Right cardiac atrium (tissue), 5 donors: ENCODE data around the gene LIN28A. TPM values are rescaled to one million over a fixed set of nuclear protein-coding genes. Genes with fewer than 3 reads are reported as not detected.

Experiments used
- ATAC-seq, 2 donors: fragments of 200-7000 bp; cut with Tn5 transposase; one replicate each; pipeline versions ENCODE4 v1.8.0 to v1.9.1; 2020; ENCODE audit warnings: moderate library complexity in 2 of 2, mild to moderate bottlenecking in 1 of 2
- DNase-seq, 3 donors: peaks; one replicate each; pipeline ENCODE4 v3.0.0-alpha.2; 2020
- H3K27ac ChIP-seq: one replicate; pipeline ENCODE4 v1.5.1; 2013; ENCODE audit warnings: mild to moderate bottlenecking, low read length, control low read depth, moderate library complexity
- H3K27me3 ChIP-seq: one replicate; pipeline ENCODE4 v1.6.1; 2013; ENCODE audit not compliant: control insufficient read depth, insufficient read depth
- H3K4me1 ChIP-seq: one replicate; pipeline ENCODE4 v1.6.1; 2013; ENCODE audit warnings: low read length; ENCODE audit not compliant: control insufficient read depth, insufficient read depth
- H3K4me3 ChIP-seq: one replicate; pipeline ENCODE4 v1.5.1; 2013; ENCODE audit warnings: low read length, control low read depth
- H3K9me3 ChIP-seq: one replicate; pipeline ENCODE4 v1.6.1; 2013; ENCODE audit warnings: low read length; ENCODE audit not compliant: control insufficient read depth
- WGBS: extraction: QIAGEN DNeasy Blood & Tissue Kit; methylation state at CpG from one replicate; pipeline ENCODE4 v1.1.7; 2013; 5-methylcytosine and 5-hydroxymethylcytosine counted together
- intact Hi-C, 4 donors: fragments of 100-400 bp; cut with DNase I; formaldehyde crosslinking; loops; one replicate each; pipeline versions ENCODE4 v1.11.0 to v1.14.0; 2022 to 2023
- polyA plus RNA-seq: library from polyadenylated mRNA; stranded (reverse); fragments of 200-250 nt; gene quantifications from one replicate; pipeline ENCODE4 v1.2.3, GENCODE V29; 2013
- total RNA-seq, 4 donors: library from RNA; stranded (reverse); fragmentation: NEBNext Ultra II Directional; extraction: Animal tissue kit (Norgen Biotek cat#: 25700); gene quantifications; one replicate each; pipeline ENCODE4 v1.2.1, GENCODE V29; 2021
- donor health status: healthy with polysubstance abuse.
- donor health status: DM: no; HTN: yes; CAD: no.
- donor health status: DM: no; HTN: no; CAD: no.
- donor health status: DM: no; HTN: yes; CAD: no; lungs with severe emphysema.
- donor health status: DM: yes; HTN: yes; CAD: no.

LIN28A gene
- total and polyA plus RNA-seq, 5 donors: not detected

GRCh38 chr1:26472901-26473845 is 62.6 kb downstream of the LIN28A start:
- Histone ChIP-seq H3K4me1 (peaks cover 8% of the 10 kb centered on the region), H3K27ac (no peak overlapping the region), H3K27me3 (no peaks in the 10 kb centered on the region), H3K9me3 (no peaks in the 10 kb centered on the region), H3K4me3 (peak overlapping the region; percentile 67)
- intact Hi-C loops: no loop called here
- WGBS: 4% methylated on average over 70 of the region's 71 CpGs
- peak; percentile 96 to 99 (median 98) for DNase-seq
- peak; percentile 90 to 91 for ATAC-seq

DNA sequence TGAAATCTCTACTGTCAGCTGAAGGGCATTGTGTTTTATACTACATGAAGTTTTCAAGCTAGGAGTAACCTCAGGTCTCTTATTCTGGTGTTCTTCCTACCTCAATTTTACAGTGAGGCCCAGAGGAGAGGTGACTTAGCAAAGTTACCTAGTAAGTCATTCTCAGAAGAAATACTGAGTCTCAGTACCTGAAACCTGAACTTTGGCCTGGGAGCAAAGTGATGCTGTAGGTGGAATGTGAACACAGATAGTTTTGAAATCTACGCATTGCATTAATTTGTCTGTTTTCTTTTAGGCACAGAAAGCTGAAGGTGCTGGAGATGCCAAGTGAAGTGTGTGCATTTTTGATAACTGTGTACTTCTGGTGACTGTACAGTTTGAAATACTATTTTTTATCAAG is 64.2 kb downstream of the LIN28A start:
- DNase-seq: no peak
- Histone ChIP-seq H3K27me3 (no peaks in the 10 kb centered on the region), H3K4me3 (no peak overlapping the region), H3K4me1 (peaks cover 8% of the 10 kb centered on the region), H3K9me3 (no peaks in the 10 kb centered on the region), H3K27ac (no peak overlapping the region)
- WGBS: 94% methylated on average over 1 of the region's 1 CpG
- no peak for ATAC-seq
- intact Hi-C loops: no loop called here

GRCh38 chr1:26475989-26476388 is 65.4 kb downstream of the LIN28A start:
- WGBS: 92% methylated on average over 3 of the region's 3 CpGs
- H3K4me3 ChIP-seq: no peak overlapping the region
- peaks cover 8% of the 10 kb centered on the region for H3K4me1 ChIP-seq
- no peaks in the 10 kb centered on the region for H3K9me3 ChIP-seq
- H3K27me3 ChIP-seq: no peaks in the 10 kb centered on the region
- intact Hi-C loops: no loop called here
- DNase-seq (no peak), ATAC-seq (no peak)
- H3K27ac ChIP-seq: no peak overlapping the region

GRCh38 chr1:26476958-26477357 is 66.3 kb downstream of the LIN28A start:
- Histone ChIP-seq H3K27me3 (no peaks in the 10 kb centered on the region), H3K4me1 (peaks cover under 1% of the 10 kb centered on the region), H3K27ac (no peak overlapping the region), H3K9me3 (no peaks in the 10 kb centered on the region), H3K4me3 (no peak overlapping the region)
- DNase-seq (no peak), ATAC-seq (no peak)
- WGBS: 84% methylated on average over 4 of the region's 4 CpGs
- intact Hi-C loops: no loop called here

DNA sequence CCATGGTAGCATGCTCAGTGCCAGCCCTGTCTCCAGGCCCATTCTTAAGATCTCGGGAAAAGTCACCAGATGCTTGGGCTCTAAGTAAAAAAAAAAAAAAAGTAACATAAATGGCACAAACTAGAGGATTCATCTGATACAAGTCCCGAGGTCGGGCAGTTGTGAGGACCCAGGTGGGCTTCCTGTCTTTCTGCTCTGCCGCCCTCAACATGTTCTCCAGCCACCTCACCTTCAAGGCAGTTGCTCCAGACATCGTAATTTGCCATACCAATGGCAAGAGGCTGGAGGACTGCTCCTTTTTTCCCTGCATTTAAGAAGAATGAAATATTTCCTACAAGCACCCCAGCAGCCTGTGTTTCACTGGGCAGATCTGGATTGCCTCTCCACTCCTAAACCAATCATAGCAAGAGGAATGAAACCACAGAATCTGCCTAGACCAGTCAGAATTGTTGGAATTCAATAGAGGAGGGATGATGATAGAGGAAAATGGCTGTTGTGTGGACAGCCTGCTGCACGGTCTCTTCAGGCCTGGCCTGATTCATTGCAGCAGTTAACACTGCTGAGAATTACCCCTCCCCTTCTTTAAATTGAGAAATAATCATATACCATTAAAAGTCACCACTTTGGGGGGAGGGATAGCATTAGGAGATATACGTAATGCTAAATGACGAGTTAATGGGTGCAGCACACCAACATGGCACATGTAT is 67.0 kb downstream of the LIN28A start:
- DNase-seq (no peak), ATAC-seq (no peak)
- no peak overlapping the region for H3K27ac ChIP-seq
- 79% methylated on average over 8 of the region's 8 CpGs for WGBS
- intact Hi-C loops: no loop called here
- H3K27me3 ChIP-seq: no peaks in the 10 kb centered on the region
- no peak overlapping the region for H3K4me3 ChIP-seq
- H3K4me1 ChIP-seq: no peaks in the 10 kb centered on the region
- no peaks in the 10 kb centered on the region for H3K9me3 ChIP-seq

DNA sequence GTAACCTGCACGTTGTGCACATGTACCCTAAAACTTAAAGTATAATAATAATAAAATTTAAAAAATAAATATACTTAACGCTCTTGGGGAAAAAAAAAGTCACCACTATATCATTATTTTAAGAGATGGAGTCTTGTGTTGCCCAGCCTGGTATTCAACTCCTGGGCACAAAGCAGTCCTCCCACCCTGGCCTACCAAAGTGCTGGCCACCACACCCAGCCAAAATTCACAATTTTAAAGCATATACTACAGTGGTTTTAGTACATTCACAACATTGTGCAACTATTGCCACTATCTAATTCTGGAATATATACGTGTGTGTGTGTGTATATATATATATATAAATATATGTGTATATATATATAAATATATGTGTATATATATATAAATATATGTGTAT is 67.5 kb downstream of the LIN28A start:
- Histone ChIP-seq H3K4me1 (no peaks in the 10 kb centered on the region), H3K4me3 (no peak overlapping the region), H3K27ac (no peak overlapping the region), H3K27me3 (no peaks in the 10 kb centered on the region), H3K9me3 (no peaks in the 10 kb centered on the region)
- DNase-seq: no peak
- intact Hi-C loops: no loop called here
- 82% methylated on average over 3 of the region's 3 CpGs for WGBS
- ATAC-seq: no peak

- H3K27ac ChIP-seq: no peak overlapping the region
- H3K4me1 ChIP-seq: no peaks in the 10 kb centered on the region
- no peaks in the 10 kb centered on the region for H3K27me3 ChIP-seq
- intact Hi-C loops: no loop called here
- no peak for DNase-seq
- H3K9me3 ChIP-seq: no peaks in the 10 kb centered on the region
- WGBS: 94% methylated on average over 6 of the region's 6 CpGs
- ATAC-seq: no peak
- no peak overlapping the region for H3K4me3 ChIP-seq
These were observed 68.4 kb downstream of the LIN28A start for GRCh38 chr1:26478988-26479387.

Other genes starting within 250 kb of the LIN28A start
- gene C1orf232, start 241.9 kb upstream of the LIN28A start, total RNA-seq: not detected
- not detected for gene C1orf232, start 241.9 kb upstream of the LIN28A start, polyA plus RNA-seq
- 10 to 100 TPM; 14.4 to 24.2 (median 20.5) TPM for gene ZNF593, start 240.9 kb upstream of the LIN28A start, total RNA-seq
- 31.9 TPM for gene ZNF593, start 240.9 kb upstream of the LIN28A start, polyA plus RNA-seq
- not detected for gene ZNF593OS, start 239.0 kb upstream of the LIN28A start, total RNA-seq
- gene ZNF593OS, start 239.0 kb upstream of the LIN28A start, polyA plus RNA-seq: 0.18 TPM
- gene CNKSR1, start 233.3 kb upstream of the LIN28A start, total RNA-seq: 1 to 10 TPM in 3 of 4 donors, under 1 TPM in 1; 0.62 to 1.8 (median 1.4) TPM
- 0.86 TPM for gene CNKSR1, start 233.3 kb upstream of the LIN28A start, polyA plus RNA-seq
- not detected for gene CATSPER4, start 220.2 kb upstream of the LIN28A start, total RNA-seq
- not detected for gene CATSPER4, start 220.2 kb upstream of the LIN28A start, polyA plus RNA-seq
- gene CEP85, start 176.6 kb upstream of the LIN28A start, total RNA-seq: 10 to 100 TPM; 18.9 to 56.2 (median 32.9) TPM
- 20.7 TPM for gene CEP85, start 176.6 kb upstream of the LIN28A start, polyA plus RNA-seq
- gene SH3BGRL3, start 130.7 kb upstream of the LIN28A start, total RNA-seq: 10 to 100 TPM; 28.9 to 71.3 (median 51.1) TPM
- 41.9 TPM for gene SH3BGRL3, start 130.7 kb upstream of the LIN28A start, polyA plus RNA-seq
- 10 to 100 TPM; 13.7 to 18.5 (median 16.0) TPM for gene UBXN11, start 104.2 kb upstream of the LIN28A start, total RNA-seq
- gene UBXN11, start 104.2 kb upstream of the LIN28A start, polyA plus RNA-seq: 13.3 TPM
- 1 to 10 TPM; 1.8 to 5.7 (median 4.1) TPM for gene CD52, start 92.9 kb upstream of the LIN28A start, total RNA-seq
- gene CD52, start 92.9 kb upstream of the LIN28A start, polyA plus RNA-seq: 4.5 TPM
- gene CRYBG2, start 56.7 kb upstream of the LIN28A start, total RNA-seq: not detected
- gene CRYBG2, start 56.7 kb upstream of the LIN28A start, polyA plus RNA-seq: not detected
- gene ZNF683, start 38.1 kb upstream of the LIN28A start, total RNA-seq: under 1 TPM in 1 of 4 donors, not detected in 3; 0.23 TPM
- not detected for gene ZNF683, start 38.1 kb upstream of the LIN28A start, polyA plus RNA-seq
- 10 to 100 TPM; 27.0 to 34.0 (median 30.0) TPM for gene DHDDS, start 21.5 kb downstream of the LIN28A start, total RNA-seq
- 21.5 TPM for gene DHDDS, start 21.5 kb downstream of the LIN28A start, polyA plus RNA-seq
- gene HMGN2, start 61.6 kb downstream of the LIN28A start, total RNA-seq: 100 to 1,000 TPM; 125 to 176 (median 136) TPM
- 152 TPM for gene HMGN2, start 61.6 kb downstream of the LIN28A start, polyA plus RNA-seq
- 1 to 10 TPM; 2.7 to 7.0 (median 5.6) TPM for gene RPS6KA1, start 118.9 kb downstream of the LIN28A start, total RNA-seq
- 2.0 TPM for gene RPS6KA1, start 118.9 kb downstream of the LIN28A start, polyA plus RNA-seq